ENCODE results near the gene MARK4.

- TF ChIP-seq CTCF (IDR thresholded peaks at IDR 0.05) (no peak), POLR2A (IDR thresholded peaks at IDR 0.05) (no peak), POLR2AphosphoS5 (IDR thresholded peaks at IDR 0.05) (no peak)
These were observed 5.8 kb downstream of the MARK4 start for GRCh38 chr19:45256836-45257235.
